K562 (cell line): ENCODE data around the gene KRT35. TPM values are rescaled to one million over a fixed set of nuclear protein-coding genes. Genes with fewer than 3 reads are reported as not detected.
A peak's percentile ranks its signal among the peaks of the same experiment; 100 is the strongest.

Experiments used
- ADNP ChIP-seq: fragments of 200-800 bp; sonication (Bioruptor generic); IDR thresholded peaks from 2 replicates; pipeline ENCODE4 v1.6.1; 2016; ENCODE audit warnings: missing genetic modification characterization, missing compliant biosample characterization
- BRD9 ChIP-seq: fragments of 450-650 bp; IDR thresholded peaks from 2 replicates; pipeline ENCODE4 v1.6.1; 2018; ENCODE audit warnings: low read depth; ENCODE audit not compliant: partially characterized antibody
- CBFA2T3 ChIP-seq: fragments of 450-650 bp; IDR thresholded peaks from 2 replicates; pipeline ENCODE4 v1.6.1; 2017
- E2F6 ChIP-seq, 2 experiments: IDR thresholded peaks; 2 replicates each; pipeline ENCODE4 v1.6.1; 2011; ENCODE audit warnings: borderline replicate concordance in 1 of 2, control low read depth in 1 of 2, low read depth in 1 of 2, low read length in 1 of 2, mild to moderate bottlenecking in 1 of 2, mixed read lengths in 1 of 2, moderate library complexity in 1 of 2; ENCODE audit not compliant: insufficient read depth in 1 of 2, insufficient read length in 1 of 2, poor library complexity in 1 of 2, severe bottlenecking in 1 of 2; ENCODE audit errors: extremely low read depth in 1 of 2
- GABPA ChIP-seq: fragments of 200-800 bp; sonication (Bioruptor generic); conservative IDR thresholded peaks from 2 replicates; pipeline ENCODE4 v1.6.1; 2016; ENCODE audit warnings: low read depth, missing genetic modification characterization, missing compliant biosample characterization
- GABPB2 ChIP-seq: fragments of 250-450 bp; sonication (Bioruptor Pico); conservative IDR thresholded peaks from 2 replicates; pipeline ENCODE4 v1.5.1; 2021; ENCODE audit warnings: mild to moderate bottlenecking
- HMG20A ChIP-seq: fragments of 450-650 bp; formaldehyde crosslinking; conservative IDR thresholded peaks from 2 replicates; pipeline ENCODE4 v1.4.0; 2020; ENCODE audit warnings: mild to moderate bottlenecking, mixed read lengths
- NELFE ChIP-seq: IDR thresholded peaks from 2 replicates; pipeline ENCODE4 v1.6.1; 2011; ENCODE audit warnings: mild to moderate bottlenecking; ENCODE audit not compliant: insufficient read depth, insufficient read length
- NFIC ChIP-seq: fragments of 450-650 bp; IDR thresholded peaks from 2 replicates; pipeline ENCODE4 v1.6.1; 2017; ENCODE audit warnings: mild to moderate bottlenecking, inconsistent platforms
- SMARCA5 ChIP-seq: fragments of 450-650 bp; IDR thresholded peaks from 2 replicates; pipeline ENCODE4 v1.6.1; 2016
- TAF7 ChIP-seq: fragments of 450-650 bp; IDR thresholded peaks from 2 replicates; pipeline ENCODE4 v1.6.1; 2016; ENCODE audit warnings: missing genetic modification characterization, missing compliant biosample characterization
- TRIM25 ChIP-seq: fragments of 450-650 bp; IDR thresholded peaks from 2 replicates; pipeline ENCODE4 v1.7.0; 2016; ENCODE audit warnings: borderline replicate concordance
- ZBTB17 ChIP-seq: fragments of 450-650 bp; formaldehyde crosslinking; IDR thresholded peaks from 2 replicates; pipeline ENCODE4 v1.4.0; 2020; ENCODE audit warnings: mild to moderate bottlenecking
- ZBTB26 ChIP-seq: fragments of 450-650 bp; formaldehyde crosslinking; IDR thresholded peaks from 2 replicates; pipeline ENCODE4 v1.4.0; 2022; ENCODE audit warnings: missing genetic modification characterization
- polyA plus RNA-seq, 8 experiments: library from polyadenylated mRNA; depleted of rRNA in 4 of 8; stranded (reverse) in 5 of 8; unstranded in 3 of 8; fragments of >200 nt; fragmentation: Nextera tagmentation in 2 of 8; fragmentation: Illumina TruSeq in 1 of 8; extraction: Ambion mirVana in 2 of 8; extraction: Trizol in 1 of 8; gene quantifications; 2 replicates each; pipeline versions ENCODE4 v1.2.1 to v1.2.3, GENCODE V29; 2011 to 2014; ENCODE audit warnings: inconsistent platforms in 1 of 8, missing spikeins in 1 of 8
- total RNA-seq, 7 experiments: library from RNA; depleted of rRNA in 6 of 7; stranded (reverse); fragments of >200 nt in 6 of 7; fragmentation: Illumina TruSeq in 2 of 7; extraction: Trizol in 2 of 7; gene quantifications; 2 replicates each; pipeline versions ENCODE4 v1.2.1 to v1.2.3, GENCODE V29; 2011 to 2021; ENCODE audit warnings: low replicate concordance in 1 of 7

KRT35 gene
- total and polyA plus RNA-seq, 9 of the 15 experiments (the other 6 are each of a cell fraction or from before 2014, with no cell fraction given) = not detected

- no peak for TF ChIP-seq NELFE
- 0 out of 2 replicates have a peak, but pooled peaks have one; percentile 4 for TF ChIP-seq NFIC
- peak; percentile 44; the same call in 1 of the 2 replicates for TF ChIP-seq ADNP (tag)
- 0 out of 2 replicates have a peak, but pooled peaks have one; percentile 9 for TF ChIP-seq SMARCA5
- TF ChIP-seq TAF7 = no peak
- no peak for TF ChIP-seq ZBTB17 (CRISPR knock-in tag)
- no peak for TF ChIP-seq ZBTB26 (CRISPR knock-in tag)
- TF ChIP-seq GABPB2 (CRISPR knock-in tag) = no peak
- TF ChIP-seq GABPA = no peak
- TF ChIP-seq TRIM25 = no peak
- no peak for TF ChIP-seq HMG20A (CRISPR knock-in tag)
- no peak for TF ChIP-seq E2F6 (IDR thresholded peaks at IDR 0.05; ENCODE audit: borderline replicate concordance in 1 of 2, extremely low read depth in 1 of 2, insufficient read depth in 1 of 2, insufficient read length in 1 of 2, low read depth in 1 of 2, low read length in 1 of 2, poor library complexity in 1 of 2, severe bottlenecking in 1 of 2)
- no peak for TF ChIP-seq CBFA2T3
- TF ChIP-seq BRD9 = peak; percentile 3
- TF ChIP-seq, all 486 proteins: peak for 4
Measured at GRCh38 chr17:41523225-41523593, 42.3 kb upstream of the KRT35 start (continued).
